GM12872 (cell line): ENCODE data around the gene DYNLRB2.

Experiments used
- TF ChIP-seq, protein P1 (sequence below): IDR thresholded peaks from 3 replicates; pipeline ENCODE4 v1.5.1; 2011; ENCODE audit warnings: low read depth, mild to moderate bottlenecking, low read length, moderate library complexity; ENCODE audit not compliant: insufficient read depth

The DYNLRB2 gene

GRCh38 chr16:80526418-80527061, 14.3 kb upstream of the DYNLRB2 start:
- TF ChIP-seq, protein P1, sequence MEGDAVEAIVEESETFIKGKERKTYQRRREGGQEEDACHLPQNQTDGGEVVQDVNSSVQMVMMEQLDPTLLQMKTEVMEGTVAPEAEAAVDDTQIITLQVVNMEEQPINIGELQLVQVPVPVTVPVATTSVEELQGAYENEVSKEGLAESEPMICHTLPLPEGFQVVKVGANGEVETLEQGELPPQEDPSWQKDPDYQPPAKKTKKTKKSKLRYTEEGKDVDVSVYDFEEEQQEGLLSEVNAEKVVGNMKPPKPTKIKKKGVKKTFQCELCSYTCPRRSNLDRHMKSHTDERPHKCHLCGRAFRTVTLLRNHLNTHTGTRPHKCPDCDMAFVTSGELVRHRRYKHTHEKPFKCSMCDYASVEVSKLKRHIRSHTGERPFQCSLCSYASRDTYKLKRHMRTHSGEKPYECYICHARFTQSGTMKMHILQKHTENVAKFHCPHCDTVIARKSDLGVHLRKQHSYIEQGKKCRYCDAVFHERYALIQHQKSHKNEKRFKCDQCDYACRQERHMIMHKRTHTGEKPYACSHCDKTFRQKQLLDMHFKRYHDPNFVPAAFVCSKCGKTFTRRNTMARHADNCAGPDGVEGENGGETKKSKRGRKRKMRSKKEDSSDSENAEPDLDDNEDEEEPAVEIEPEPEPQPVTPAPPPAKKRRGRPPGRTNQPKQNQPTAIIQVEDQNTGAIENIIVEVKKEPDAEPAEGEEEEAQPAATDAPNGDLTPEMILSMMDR = peak; percentile 86

DNA sequence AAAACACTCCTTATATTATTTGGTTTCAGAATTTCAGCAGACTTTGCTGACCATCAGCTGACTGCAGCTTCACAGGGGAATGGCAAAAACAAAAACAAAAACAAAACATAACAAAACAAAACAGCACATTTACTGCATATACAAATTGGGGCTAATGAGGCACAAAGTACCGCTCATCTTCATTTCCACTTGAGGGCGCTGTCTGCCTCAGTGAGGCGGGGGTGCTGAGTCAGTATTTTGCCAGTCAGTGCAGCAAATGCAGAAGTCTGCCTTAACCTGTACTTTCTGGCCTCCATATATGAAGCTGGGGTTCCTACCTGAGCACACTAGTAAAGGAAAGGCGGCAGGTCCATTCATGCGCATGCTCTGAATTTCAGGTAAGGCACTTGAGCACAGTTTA, 13.5 kb upstream of the DYNLRB2 start:
- TF ChIP-seq, protein P1 = peak; percentile 75

DNA sequence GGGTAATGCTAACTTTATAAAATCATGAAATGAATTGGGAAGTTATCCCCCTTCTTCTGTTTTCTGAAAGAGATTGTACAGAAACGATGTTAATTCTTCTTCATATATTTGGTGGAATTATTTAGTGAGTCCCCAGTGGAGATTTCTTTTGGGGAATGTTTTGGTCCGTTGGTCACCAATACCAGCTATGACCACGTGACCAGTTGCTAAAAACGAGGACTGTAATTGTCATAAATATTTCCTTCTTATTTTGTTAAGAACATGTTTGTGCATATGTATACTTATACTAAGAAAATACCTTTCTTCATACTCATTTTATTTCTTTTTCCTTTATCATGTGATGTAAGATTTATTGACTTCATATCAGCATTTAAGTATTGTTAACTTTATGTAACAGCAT, 10.3 kb upstream of the DYNLRB2 start:
- TF ChIP-seq, protein P1 = no peak

DNA sequence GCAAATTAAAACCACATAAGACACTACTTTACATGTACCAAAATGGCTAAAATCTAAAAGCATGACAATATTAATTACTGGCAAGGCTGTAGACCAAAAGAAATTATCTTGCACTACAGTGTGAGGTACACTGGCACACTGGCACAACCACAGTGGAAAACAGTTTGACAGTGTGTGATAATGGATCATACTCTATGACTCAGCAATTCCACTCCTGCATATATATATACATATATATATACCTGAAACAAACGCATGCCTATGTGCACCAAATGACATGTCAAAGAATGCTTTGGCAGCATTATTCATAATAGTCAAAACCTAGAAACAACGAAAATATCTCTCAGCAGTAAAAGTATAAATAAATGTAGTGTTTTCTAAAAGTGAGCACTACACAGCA, 4.6 kb upstream of the DYNLRB2 start:
- TF ChIP-seq, protein P1 = no peak

- TF ChIP-seq, protein P1 = no peak
These were observed 507 bp downstream of the DYNLRB2 start for GRCh38 chr16:80541306-80541694.

- TF ChIP-seq, protein P1 = no peak
These were observed 2.4 kb downstream of the DYNLRB2 start for GRCh38 chr16:80543162-80543561.

- TF ChIP-seq, protein P1 = no peak
These were observed 3.5 kb downstream of the DYNLRB2 start for GRCh38 chr16:80544326-80544725.
